Ascending aorta (tissue), 2 donors: ENCODE measurements around the gene NFIA. TPM values are rescaled to one million over a fixed set of nuclear protein-coding genes. Genes with fewer than 3 reads are reported as not detected.

Experiments
- DNase-seq, 2 donors: peaks; one replicate each; pipeline ENCODE4 v3.0.0-alpha.2; 2019; ENCODE audit warnings: low spot score in 2 of 2
- H3K27ac ChIP-seq, 2 donors: fragments of 200-600 bp; sonication (generic); one replicate each; pipeline ENCODE4 v1.5.1; 2016 to 2017; ENCODE audit warnings: mild to moderate bottlenecking in 1 of 2
- H3K27me3 ChIP-seq: fragments of 200-600 bp; sonication (generic); one replicate; pipeline ENCODE4 v1.5.1; 2017
- H3K36me3 ChIP-seq, 2 donors: fragments of 200-600 bp; sonication (generic); one replicate each; pipeline ENCODE4 v1.5.1; 2016
- H3K4me1 ChIP-seq, 2 donors: fragments of 200-600 bp; sonication (generic); one replicate each; pipeline ENCODE4 v1.5.1; 2016 to 2017; ENCODE audit warnings: mild to moderate bottlenecking in 1 of 2
- H3K4me3 ChIP-seq, 2 donors: fragments of 200-600 bp; sonication (generic); one replicate each; pipeline ENCODE4 v1.5.1; 2016 to 2017; ENCODE audit warnings: mild to moderate bottlenecking in 1 of 2
- H3K9me3 ChIP-seq, 2 donors: fragments of 200-600 bp; sonication (generic); one replicate each; pipeline ENCODE4 v1.5.1; 2016
- CTCF ChIP-seq, 3 experiments: fragments of 200-600 bp in 2 of 3; fragments of 450-650 bp in 1 of 3; sonication (generic) in 2 of 3; IDR thresholded peaks; one replicate each; pipeline ENCODE4 v1.5.1; 2016 to 2019; ENCODE audit warnings: antibody characterized with exemption in 3 of 3, mild to moderate bottlenecking in 1 of 3, moderate library complexity in 1 of 3
- intact Hi-C: fragments of 100-400 bp; cut with DNase I; formaldehyde crosslinking; loops from one replicate; pipeline ENCODE4 v1.15.1; 2023
- total RNA-seq: library from RNA; depleted of rRNA; stranded (reverse); fragments of >200 nt; gene quantifications from one replicate; pipeline ENCODE4 v1.1.0, GENCODE V29; 2016

Gene NFIA
- total RNA-seq, 1 donor from 2014 or later = 52.0 TPM

GRCh38 chr1:61426254-61426653, 343.9 kb downstream of the NFIA start:
- peaks cover 5 to 7% of the 10 kb centered on the region in 2 donors for H3K36me3 ChIP-seq
- H3K27me3 ChIP-seq = no peaks in the 10 kb centered on the region

GRCh38 chr1:61426885-61427284, 344.5 kb downstream of the NFIA start:
- TF ChIP-seq CTCF (IDR thresholded peaks at IDR 0.05) = no peak
- peaks cover 4 to 7% of the 10 kb centered on the region in 2 donors for H3K36me3 ChIP-seq
- H3K27me3 ChIP-seq = no peaks in the 10 kb centered on the region
- H3K4me1 ChIP-seq = no peaks in the 10 kb centered on the region
- DNase-seq = no peak
- intact Hi-C loops = no loop called here
- H3K9me3 ChIP-seq = no peaks in the 10 kb centered on the region
- H3K4me3 ChIP-seq = no peak overlapping the region
- H3K27ac ChIP-seq = no peak overlapping the region

More at GRCh38 chr1:61426254-61426653, 343.9 kb downstream of the NFIA start:
- DNase-seq = no peak
- Histone ChIP-seq H3K9me3 (no peaks in the 10 kb centered on the region), H3K4me3 (no peak overlapping the region), H3K4me1 (no peaks in the 10 kb centered on the region), H3K27ac (no peak overlapping the region)
- intact Hi-C loops = no loop called here
- TF ChIP-seq CTCF (IDR thresholded peaks at IDR 0.05) = no peak

GRCh38 chr1:61427510-61427909, 345.1 kb downstream of the NFIA start:
- TF ChIP-seq CTCF (IDR thresholded peaks at IDR 0.05) = no peak
- H3K27ac ChIP-seq = no peak overlapping the region
- intact Hi-C loops = no loop called here
- H3K9me3 ChIP-seq = no peaks in the 10 kb centered on the region
- H3K4me1 ChIP-seq = no peaks in the 10 kb centered on the region
- H3K36me3 ChIP-seq = peaks cover 0 to under 1% of the 10 kb centered on the region in 2 donors
- DNase-seq = no peak
- H3K27me3 ChIP-seq = no peaks in the 10 kb centered on the region
- no peak overlapping the region for H3K4me3 ChIP-seq

- DNase-seq = no peak
- no peaks in the 10 kb centered on the region for H3K4me1 ChIP-seq
- intact Hi-C loops = no loop called here
- no peaks in the 10 kb centered on the region for H3K9me3 ChIP-seq
- H3K27ac ChIP-seq = no peak overlapping the region
- H3K27me3 ChIP-seq = no peaks in the 10 kb centered on the region
- H3K36me3 ChIP-seq = no peaks in the 10 kb centered on the region
- no peak for TF ChIP-seq CTCF (IDR thresholded peaks at IDR 0.05)
- no peak overlapping the region for H3K4me3 ChIP-seq
These were observed 345.8 kb downstream of the NFIA start for GRCh38 chr1:61428146-61428545.

- no peak overlapping the region for H3K4me3 ChIP-seq
- no peaks in the 10 kb centered on the region for H3K27me3 ChIP-seq
- H3K36me3 ChIP-seq = no peaks in the 10 kb centered on the region
- DNase-seq = no peak
- no peak for TF ChIP-seq CTCF (IDR thresholded peaks at IDR 0.05)
- no peaks in the 10 kb centered on the region for H3K9me3 ChIP-seq
- peaks cover 6 to 12% of the 10 kb centered on the region in 2 donors for H3K4me1 ChIP-seq
- peak overlapping the region; percentile 1 to 47 for H3K27ac ChIP-seq
- intact Hi-C loops = no loop called here
These were observed 350.4 kb downstream of the NFIA start for GRCh38 chr1:61432616-61433388.
